ENCODE data around the gene SETDB2. TPM values are rescaled to one million over a fixed set of nuclear protein-coding genes. Genes with fewer than 3 reads are reported as not detected.

Gene SETDB2
- total RNA-seq, 1 experiment from 2014 or later = 5.9 TPM

DNA sequence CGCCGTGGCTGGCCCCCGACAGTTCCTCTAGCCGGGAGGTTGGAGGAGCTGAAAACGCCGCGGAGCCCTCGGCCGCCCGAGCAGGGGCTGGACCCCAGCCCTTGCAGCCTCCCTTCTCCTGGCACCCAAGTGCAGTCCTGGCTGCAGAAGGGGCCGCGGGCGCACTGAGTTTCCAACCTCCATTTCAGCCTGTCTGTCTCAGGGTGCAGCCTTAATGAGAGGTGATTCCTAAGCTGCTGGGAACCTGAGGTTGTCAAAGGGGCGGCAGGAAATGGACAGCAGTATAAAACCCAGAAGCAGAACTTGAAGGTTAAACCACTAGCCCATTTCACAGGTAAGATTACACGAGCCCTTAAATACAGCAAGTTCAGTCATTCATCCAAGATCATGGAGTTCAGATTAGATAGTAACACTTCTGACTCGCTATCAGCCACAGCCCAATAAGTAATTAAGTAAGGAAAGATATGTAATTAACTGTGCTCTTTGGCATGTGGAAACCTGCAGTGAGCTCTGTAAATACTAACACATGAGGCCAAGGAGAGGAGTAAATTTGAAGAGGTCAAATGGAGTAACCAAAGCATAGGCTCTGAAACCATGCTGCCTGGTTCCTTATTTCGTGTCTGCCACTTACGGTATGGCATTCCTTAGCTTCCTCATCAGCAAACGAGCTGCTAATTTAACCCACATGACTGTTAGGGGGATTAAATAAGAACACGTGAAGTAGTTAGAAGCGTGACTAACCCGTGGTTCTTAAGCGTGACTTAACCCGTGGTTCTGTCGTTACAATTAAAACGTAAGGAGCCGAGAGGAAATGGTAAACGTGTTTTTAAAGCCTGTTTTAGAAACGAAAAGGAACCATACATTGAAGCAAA lies 686 bp downstream of the SETDB2 start:
- Mint-ChIP-seq H3K4me3 (peak overlapping the region; percentile 94), H3K9me3 (no peaks in the 10 kb centered on the region), H3K4me1 (peaks cover 22% of the 10 kb centered on the region), H3K27ac (peak overlapping the region; percentile 82), H3K36me3 (no peaks in the 10 kb centered on the region), H3K27me3 (ENCODE audit: low read depth) (no peaks in the 10 kb centered on the region)
- peak; percentile 5 for ATAC-seq
- CTCF ChIA-PET = interaction anchor here (0.6 to 2.0 kb wide), 6 partner anchors 8 to 246 kb away, joined by 3 to 9 read pairs (median 4); partner anchors contain the start of gene EBPL
- POLR2A ChIA-PET = interaction anchor here (0.6 to 0.9 kb wide), 3 partner anchors 52 to 141 kb away, joined by 3 to 4 read pairs (median 3); partner anchors contain the start of gene RCBTB1
- TF ChIP-seq, protein P1, sequence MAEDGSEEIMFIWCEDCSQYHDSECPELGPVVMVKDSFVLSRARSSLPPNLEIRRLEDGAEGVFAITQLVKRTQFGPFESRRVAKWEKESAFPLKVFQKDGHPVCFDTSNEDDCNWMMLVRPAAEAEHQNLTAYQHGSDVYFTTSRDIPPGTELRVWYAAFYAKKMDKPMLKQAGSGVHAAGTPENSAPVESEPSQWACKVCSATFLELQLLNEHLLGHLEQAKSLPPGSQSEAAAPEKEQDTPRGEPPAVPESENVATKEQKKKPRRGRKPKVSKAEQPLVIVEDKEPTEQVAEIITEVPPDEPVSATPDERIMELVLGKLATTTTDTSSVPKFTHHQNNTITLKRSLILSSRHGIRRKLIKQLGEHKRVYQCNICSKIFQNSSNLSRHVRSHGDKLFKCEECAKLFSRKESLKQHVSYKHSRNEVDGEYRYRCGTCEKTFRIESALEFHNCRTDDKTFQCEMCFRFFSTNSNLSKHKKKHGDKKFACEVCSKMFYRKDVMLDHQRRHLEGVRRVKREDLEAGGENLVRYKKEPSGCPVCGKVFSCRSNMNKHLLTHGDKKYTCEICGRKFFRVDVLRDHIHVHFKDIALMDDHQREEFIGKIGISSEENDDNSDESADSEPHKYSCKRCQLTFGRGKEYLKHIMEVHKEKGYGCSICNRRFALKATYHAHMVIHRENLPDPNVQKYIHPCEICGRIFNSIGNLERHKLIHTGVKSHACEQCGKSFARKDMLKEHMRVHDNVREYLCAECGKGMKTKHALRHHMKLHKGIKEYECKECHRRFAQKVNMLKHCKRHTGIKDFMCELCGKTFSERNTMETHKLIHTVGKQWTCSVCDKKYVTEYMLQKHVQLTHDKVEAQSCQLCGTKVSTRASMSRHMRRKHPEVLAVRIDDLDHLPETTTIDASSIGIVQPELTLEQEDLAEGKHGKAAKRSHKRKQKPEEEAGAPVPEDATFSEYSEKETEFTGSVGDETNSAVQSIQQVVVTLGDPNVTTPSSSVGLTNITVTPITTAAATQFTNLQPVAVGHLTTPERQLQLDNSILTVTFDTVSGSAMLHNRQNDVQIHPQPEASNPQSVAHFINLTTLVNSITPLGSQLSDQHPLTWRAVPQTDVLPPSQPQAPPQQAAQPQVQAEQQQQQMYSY (CRISPR knock-in tag; IDR thresholded peaks at IDR 0.05) = no peak
- TF ChIP-seq GTF2I (CRISPR knock-in tag; conservative IDR thresholded peaks at IDR 0.05) = no peak
- no peak for TF ChIP-seq ZNF138 (CRISPR knock-in tag; conservative IDR thresholded peaks at IDR 0.05)
- TF ChIP-seq, protein P2, sequence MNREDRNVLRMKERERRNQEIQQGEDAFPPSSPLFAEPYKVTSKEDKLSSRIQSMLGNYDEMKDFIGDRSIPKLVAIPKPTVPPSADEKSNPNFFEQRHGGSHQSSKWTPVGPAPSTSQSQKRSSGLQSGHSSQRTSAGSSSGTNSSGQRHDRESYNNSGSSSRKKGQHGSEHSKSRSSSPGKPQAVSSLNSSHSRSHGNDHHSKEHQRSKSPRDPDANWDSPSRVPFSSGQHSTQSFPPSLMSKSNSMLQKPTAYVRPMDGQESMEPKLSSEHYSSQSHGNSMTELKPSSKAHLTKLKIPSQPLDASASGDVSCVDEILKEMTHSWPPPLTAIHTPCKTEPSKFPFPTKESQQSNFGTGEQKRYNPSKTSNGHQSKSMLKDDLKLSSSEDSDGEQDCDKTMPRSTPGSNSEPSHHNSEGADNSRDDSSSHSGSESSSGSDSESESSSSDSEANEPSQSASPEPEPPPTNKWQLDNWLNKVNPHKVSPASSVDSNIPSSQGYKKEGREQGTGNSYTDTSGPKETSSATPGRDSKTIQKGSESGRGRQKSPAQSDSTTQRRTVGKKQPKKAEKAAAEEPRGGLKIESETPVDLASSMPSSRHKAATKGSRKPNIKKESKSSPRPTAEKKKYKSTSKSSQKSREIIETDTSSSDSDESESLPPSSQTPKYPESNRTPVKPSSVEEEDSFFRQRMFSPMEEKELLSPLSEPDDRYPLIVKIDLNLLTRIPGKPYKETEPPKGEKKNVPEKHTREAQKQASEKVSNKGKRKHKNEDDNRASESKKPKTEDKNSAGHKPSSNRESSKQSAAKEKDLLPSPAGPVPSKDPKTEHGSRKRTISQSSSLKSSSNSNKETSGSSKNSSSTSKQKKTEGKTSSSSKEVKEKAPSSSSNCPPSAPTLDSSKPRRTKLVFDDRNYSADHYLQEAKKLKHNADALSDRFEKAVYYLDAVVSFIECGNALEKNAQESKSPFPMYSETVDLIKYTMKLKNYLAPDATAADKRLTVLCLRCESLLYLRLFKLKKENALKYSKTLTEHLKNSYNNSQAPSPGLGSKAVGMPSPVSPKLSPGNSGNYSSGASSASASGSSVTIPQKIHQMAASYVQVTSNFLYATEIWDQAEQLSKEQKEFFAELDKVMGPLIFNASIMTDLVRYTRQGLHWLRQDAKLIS (CRISPR knock-in tag; IDR thresholded peaks at IDR 0.05; ENCODE audit: borderline replicate concordance) = no peak
- no peak for TF ChIP-seq ZNF423 (CRISPR knock-in tag; IDR thresholded peaks at IDR 0.05)
- TF ChIP-seq ZNF232 (CRISPR knock-in tag; IDR thresholded peaks at IDR 0.05) = no peak
- no peak for TF ChIP-seq ZNF263 (CRISPR knock-in tag; IDR thresholded peaks at IDR 0.05; ENCODE audit: low read depth)
- no peak for TF ChIP-seq NR2C2 (CRISPR knock-in tag; IDR thresholded peaks at IDR 0.05)
- TF ChIP-seq, protein P3, sequence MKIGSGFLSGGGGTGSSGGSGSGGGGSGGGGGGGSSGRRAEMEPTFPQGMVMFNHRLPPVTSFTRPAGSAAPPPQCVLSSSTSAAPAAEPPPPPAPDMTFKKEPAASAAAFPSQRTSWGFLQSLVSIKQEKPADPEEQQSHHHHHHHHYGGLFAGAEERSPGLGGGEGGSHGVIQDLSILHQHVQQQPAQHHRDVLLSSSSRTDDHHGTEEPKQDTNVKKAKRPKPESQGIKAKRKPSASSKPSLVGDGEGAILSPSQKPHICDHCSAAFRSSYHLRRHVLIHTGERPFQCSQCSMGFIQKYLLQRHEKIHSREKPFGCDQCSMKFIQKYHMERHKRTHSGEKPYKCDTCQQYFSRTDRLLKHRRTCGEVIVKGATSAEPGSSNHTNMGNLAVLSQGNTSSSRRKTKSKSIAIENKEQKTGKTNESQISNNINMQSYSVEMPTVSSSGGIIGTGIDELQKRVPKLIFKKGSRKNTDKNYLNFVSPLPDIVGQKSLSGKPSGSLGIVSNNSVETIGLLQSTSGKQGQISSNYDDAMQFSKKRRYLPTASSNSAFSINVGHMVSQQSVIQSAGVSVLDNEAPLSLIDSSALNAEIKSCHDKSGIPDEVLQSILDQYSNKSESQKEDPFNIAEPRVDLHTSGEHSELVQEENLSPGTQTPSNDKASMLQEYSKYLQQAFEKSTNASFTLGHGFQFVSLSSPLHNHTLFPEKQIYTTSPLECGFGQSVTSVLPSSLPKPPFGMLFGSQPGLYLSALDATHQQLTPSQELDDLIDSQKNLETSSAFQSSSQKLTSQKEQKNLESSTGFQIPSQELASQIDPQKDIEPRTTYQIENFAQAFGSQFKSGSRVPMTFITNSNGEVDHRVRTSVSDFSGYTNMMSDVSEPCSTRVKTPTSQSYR (CRISPR knock-in tag; IDR thresholded peaks at IDR 0.05) = no peak
- no peak for TF ChIP-seq ATF1 (CRISPR knock-in tag; IDR thresholded peaks at IDR 0.05)
- TF ChIP-seq, protein P4, sequence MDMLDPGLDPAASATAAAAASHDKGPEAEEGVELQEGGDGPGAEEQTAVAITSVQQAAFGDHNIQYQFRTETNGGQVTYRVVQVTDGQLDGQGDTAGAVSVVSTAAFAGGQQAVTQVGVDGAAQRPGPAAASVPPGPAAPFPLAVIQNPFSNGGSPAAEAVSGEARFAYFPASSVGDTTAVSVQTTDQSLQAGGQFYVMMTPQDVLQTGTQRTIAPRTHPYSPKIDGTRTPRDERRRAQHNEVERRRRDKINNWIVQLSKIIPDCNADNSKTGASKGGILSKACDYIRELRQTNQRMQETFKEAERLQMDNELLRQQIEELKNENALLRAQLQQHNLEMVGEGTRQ (CRISPR knock-in tag; IDR thresholded peaks at IDR 0.05) = no peak
- TF ChIP-seq SP1 (CRISPR knock-in tag; conservative IDR thresholded peaks at IDR 0.05) = no peak
- no peak for TF ChIP-seq NFE2L1 (CRISPR knock-in tag; IDR thresholded peaks at IDR 0.05)
- TF ChIP-seq, protein P5, sequence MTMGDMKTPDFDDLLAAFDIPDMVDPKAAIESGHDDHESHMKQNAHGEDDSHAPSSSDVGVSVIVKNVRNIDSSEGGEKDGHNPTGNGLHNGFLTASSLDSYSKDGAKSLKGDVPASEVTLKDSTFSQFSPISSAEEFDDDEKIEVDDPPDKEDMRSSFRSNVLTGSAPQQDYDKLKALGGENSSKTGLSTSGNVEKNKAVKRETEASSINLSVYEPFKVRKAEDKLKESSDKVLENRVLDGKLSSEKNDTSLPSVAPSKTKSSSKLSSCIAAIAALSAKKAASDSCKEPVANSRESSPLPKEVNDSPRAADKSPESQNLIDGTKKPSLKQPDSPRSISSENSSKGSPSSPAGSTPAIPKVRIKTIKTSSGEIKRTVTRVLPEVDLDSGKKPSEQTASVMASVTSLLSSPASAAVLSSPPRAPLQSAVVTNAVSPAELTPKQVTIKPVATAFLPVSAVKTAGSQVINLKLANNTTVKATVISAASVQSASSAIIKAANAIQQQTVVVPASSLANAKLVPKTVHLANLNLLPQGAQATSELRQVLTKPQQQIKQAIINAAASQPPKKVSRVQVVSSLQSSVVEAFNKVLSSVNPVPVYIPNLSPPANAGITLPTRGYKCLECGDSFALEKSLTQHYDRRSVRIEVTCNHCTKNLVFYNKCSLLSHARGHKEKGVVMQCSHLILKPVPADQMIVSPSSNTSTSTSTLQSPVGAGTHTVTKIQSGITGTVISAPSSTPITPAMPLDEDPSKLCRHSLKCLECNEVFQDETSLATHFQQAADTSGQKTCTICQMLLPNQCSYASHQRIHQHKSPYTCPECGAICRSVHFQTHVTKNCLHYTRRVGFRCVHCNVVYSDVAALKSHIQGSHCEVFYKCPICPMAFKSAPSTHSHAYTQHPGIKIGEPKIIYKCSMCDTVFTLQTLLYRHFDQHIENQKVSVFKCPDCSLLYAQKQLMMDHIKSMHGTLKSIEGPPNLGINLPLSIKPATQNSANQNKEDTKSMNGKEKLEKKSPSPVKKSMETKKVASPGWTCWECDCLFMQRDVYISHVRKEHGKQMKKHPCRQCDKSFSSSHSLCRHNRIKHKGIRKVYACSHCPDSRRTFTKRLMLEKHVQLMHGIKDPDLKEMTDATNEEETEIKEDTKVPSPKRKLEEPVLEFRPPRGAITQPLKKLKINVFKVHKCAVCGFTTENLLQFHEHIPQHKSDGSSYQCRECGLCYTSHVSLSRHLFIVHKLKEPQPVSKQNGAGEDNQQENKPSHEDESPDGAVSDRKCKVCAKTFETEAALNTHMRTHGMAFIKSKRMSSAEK (CRISPR knock-in tag; IDR thresholded peaks at IDR 0.05; ENCODE audit: borderline replicate concordance) = no peak
- no peak for TF ChIP-seq ZNF396 (CRISPR knock-in tag; IDR thresholded peaks at IDR 0.05; ENCODE audit: borderline replicate concordance)
- no peak for DNase-seq (ENCODE audit: low spot score)
